ENCODE results near the gene ZNF827. TPM values are rescaled to one million over a fixed set of nuclear protein-coding genes. Genes with fewer than 3 reads are reported as not detected.

The ZNF827 gene
- total and polyA plus RNA-seq, 2 experiments from 2014 or later = 20.3 to 33.1 TPM

GRCh38 chr4:145734576-145735346 is 203.9 kb downstream of the ZNF827 start:
- Histone ChIP-seq H3K27ac (ENCODE audit: low read depth) (peak overlapping the region; percentile 56; the same call in 1 of the 2 replicates), H3K4me1 (ENCODE audit: insufficient read depth) (peaks cover 38% of the 10 kb centered on the region), H3K36me3 (ENCODE audit: insufficient read depth) (no peaks in the 10 kb centered on the region), H3F3A (replicated peaks; ENCODE audit: low read depth) (peaks cover 9% of the 10 kb centered on the region), H4K20me1 (replicated peaks; ENCODE audit: insufficient read depth) (no peaks in the 10 kb centered on the region), H3K4me3 (no peak overlapping the region), H2AFZ (peak overlapping the region; percentile 68; the same call in 1 of the 2 replicates), H3K27me3 (ENCODE audit: insufficient read depth) (no peaks in the 10 kb centered on the region), H3K79me2 (replicated peaks; ENCODE audit: insufficient read depth) (no peaks in the 10 kb centered on the region), H3K9me2 (ENCODE audit: insufficient read depth) (peaks cover 4% of the 10 kb centered on the region; the same call in 1 of the 2 replicates), H3K4me2 (peak overlapping the region; percentile 34; the same call in 1 of the 2 replicates)
- no peak overlapping the region; the same call in 1 of the 2 replicates for H3K27ac Mint-ChIP-seq
- no peaks in the 10 kb centered on the region for H3K9me3 Mint-ChIP-seq
- no peaks in the 10 kb centered on the region; the same call in 2 of the 3 replicates for H3K36me3 Mint-ChIP-seq (ENCODE audit: low read depth)
- H3K4me1 Mint-ChIP-seq = peaks cover 37% of the 10 kb centered on the region
- no peak for ATAC-seq
- DNase-seq (ENCODE audit: low spot score) = no peak
- peaks cover 9% of the 10 kb centered on the region for H3K27me3 Mint-ChIP-seq (ENCODE audit: insufficient read depth, low read depth, poor library complexity)
- TF ChIP-seq ETS1 (IDR thresholded peaks at IDR 0.05) (no peak), EZH2phosphoT487 (IDR thresholded peaks at IDR 0.05; ENCODE audit: unreplicated experiment) (no peak), EZH2 (IDR thresholded peaks at IDR 0.05; ENCODE audit: low read depth, unreplicated experiment) (no peak), CREB1 (CRISPR knock-in tag; IDR thresholded peaks at IDR 0.05; ENCODE audit: low read depth) (no peak), STAT1 (IDR thresholded peaks at IDR 0.05; ENCODE audit: unreplicated experiment) (no peak)
- H3K4me3 Mint-ChIP-seq = no peak overlapping the region; the same call in 2 of the 3 replicates

- Histone ChIP-seq H3K9me2 (ENCODE audit: insufficient read depth) (peaks cover 4% of the 10 kb centered on the region; the same call in 1 of the 2 replicates), H3K4me2 (peak overlapping the region; percentile 83), H3K27me3 (ENCODE audit: insufficient read depth) (no peaks in the 10 kb centered on the region), H3K79me2 (replicated peaks; ENCODE audit: insufficient read depth) (no peaks in the 10 kb centered on the region), H3F3A (replicated peaks; ENCODE audit: low read depth) (peaks cover 9% of the 10 kb centered on the region), H3K36me3 (ENCODE audit: insufficient read depth) (no peaks in the 10 kb centered on the region), H3K4me1 (ENCODE audit: insufficient read depth) (peaks cover 38% of the 10 kb centered on the region), H4K20me1 (replicated peaks; ENCODE audit: insufficient read depth) (no peaks in the 10 kb centered on the region), H3K27ac (ENCODE audit: low read depth) (peak overlapping the region; percentile 99), H2AFZ (no peak overlapping the region), H3K4me3 (peak overlapping the region; percentile 72; the same call in 1 of the 2 replicates)
- Mint-ChIP-seq H3K27ac (no peak overlapping the region), H3K4me3 (peak overlapping the region; percentile 67), H3K27me3 (ENCODE audit: insufficient read depth, low read depth, poor library complexity) (peaks cover 9% of the 10 kb centered on the region), H3K36me3 (ENCODE audit: low read depth) (no peaks in the 10 kb centered on the region; the same call in 2 of the 3 replicates), H3K4me1 (peaks cover 37% of the 10 kb centered on the region), H3K9me3 (no peaks in the 10 kb centered on the region)
- ATAC-seq = no peak
- DNase-seq (ENCODE audit: low spot score) = no peak
- TF ChIP-seq ZNF331 (CRISPR knock-in tag; IDR thresholded peaks at IDR 0.05; ENCODE audit: low read depth) (no peak), ZNF114 (CRISPR knock-in tag; IDR thresholded peaks at IDR 0.05) (no peak), ZNF462 (CRISPR knock-in tag; IDR thresholded peaks at IDR 0.05) (no peak), CREB1 (CRISPR knock-in tag; IDR thresholded peaks at IDR 0.05; ENCODE audit: low read depth) (no peak), NANOG (IDR thresholded peaks at IDR 0.05; ENCODE audit: borderline replicate concordance) (no peak), ETS1 (IDR thresholded peaks at IDR 0.05) (no peak), EZH2 (IDR thresholded peaks at IDR 0.05; ENCODE audit: low read depth, unreplicated experiment) (no peak), JUNB (IDR thresholded peaks at IDR 0.05; ENCODE audit: unreplicated experiment) (no peak)
Observed at GRCh38 chr4:145734031-145734430, 204.6 kb downstream of the ZNF827 start.

Measured in GM23338 (cell line).